ENCODE results near the gene P2RY12.
A peak's percentile ranks its signal among the peaks of the same experiment; 100 is the strongest.

The P2RY12 gene

DNA sequence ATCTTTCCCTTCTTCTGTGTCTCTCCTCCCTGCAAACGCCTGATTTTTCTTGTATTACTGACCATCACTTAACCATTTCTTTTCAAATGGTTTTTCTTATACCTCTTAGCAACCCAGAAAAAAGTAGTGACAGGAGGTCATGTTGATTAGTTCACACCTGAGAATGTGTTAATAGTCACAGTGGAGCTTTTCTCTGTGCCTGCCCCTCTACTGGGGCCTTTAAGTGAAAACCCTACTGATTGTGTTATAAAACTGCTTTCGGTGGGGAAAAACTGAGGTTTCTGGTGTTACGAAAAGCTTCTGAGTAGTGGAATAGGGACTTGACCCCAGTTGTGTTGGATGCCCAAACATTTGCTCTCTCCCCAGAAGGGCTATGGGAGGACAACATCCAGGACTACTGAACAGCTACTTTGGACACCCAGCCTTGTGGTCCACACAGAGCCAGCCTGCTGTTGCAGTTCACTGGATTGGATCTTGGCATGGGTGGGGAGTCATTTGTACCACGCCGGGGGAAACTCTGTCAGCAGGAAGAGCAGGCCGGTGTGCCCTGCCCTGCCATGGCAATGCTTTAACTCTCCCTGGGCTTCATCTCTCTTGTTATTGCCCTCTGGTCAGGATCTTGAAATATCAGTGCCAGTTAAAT is 78.3 kb downstream of the P2RY12 start:
- Histone ChIP-seq H3K27ac (ENCODE audit: low read depth, low read length) (no peak overlapping the region), H3K9me3 (ENCODE audit: control insufficient read depth in 5 of 5, low read length in 5 of 5) (no peaks in the 10 kb centered on the region), H3K9ac (ENCODE audit: low read length in 5 of 5) (no peak overlapping the region)

DNA sequence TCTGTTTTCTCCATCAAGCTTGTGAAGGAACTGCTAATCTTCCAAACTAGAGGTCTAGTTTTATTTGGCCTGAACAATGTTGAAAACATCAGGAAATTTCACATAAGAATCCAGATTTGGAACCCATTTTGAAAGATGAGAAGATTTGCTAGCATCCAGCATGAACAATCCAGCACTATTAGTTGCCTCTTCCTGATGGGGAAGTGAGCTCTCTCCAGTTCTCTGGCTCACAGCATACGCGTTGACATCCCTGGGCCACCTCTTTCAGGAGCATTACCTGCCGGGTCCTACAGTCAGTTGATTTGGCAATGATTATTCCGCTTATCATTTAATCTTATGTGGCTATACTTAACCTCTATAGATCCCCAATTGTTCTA is 78.8 kb downstream of the P2RY12 start:
- H3K4me3 ChIP-seq (ENCODE audit: low read depth in 1 of 5, low read length in 5 of 5): no peak overlapping the region
- H3K4me1 ChIP-seq (ENCODE audit: control insufficient read depth in 5 of 5, insufficient read depth in 5 of 5, low read length in 5 of 5): peaks cover 0 to 14% (median 10%) of the 10 kb centered on the region in 5 donors
- no peaks in the 10 kb centered on the region for H3K9me3 ChIP-seq (ENCODE audit: control insufficient read depth in 5 of 5, low read length in 5 of 5)

More for the DNA sequence above, 78.3 kb downstream of the P2RY12 start:
- no peaks in the 10 kb centered on the region for H3K27me3 ChIP-seq (ENCODE audit: control insufficient read depth in 5 of 5, insufficient read depth in 4 of 5, low read length in 5 of 5)
- peaks cover 0 to 14% (median 10%) of the 10 kb centered on the region in 5 donors for H3K4me1 ChIP-seq (ENCODE audit: control insufficient read depth in 5 of 5, insufficient read depth in 5 of 5, low read length in 5 of 5)
- no peak overlapping the region for H3K4me3 ChIP-seq (ENCODE audit: low read depth in 1 of 5, low read length in 5 of 5)
- H3K36me3 ChIP-seq (ENCODE audit: control insufficient read depth in 5 of 5, insufficient read depth in 5 of 5, low read length in 5 of 5): no peaks in the 10 kb centered on the region

DNA sequence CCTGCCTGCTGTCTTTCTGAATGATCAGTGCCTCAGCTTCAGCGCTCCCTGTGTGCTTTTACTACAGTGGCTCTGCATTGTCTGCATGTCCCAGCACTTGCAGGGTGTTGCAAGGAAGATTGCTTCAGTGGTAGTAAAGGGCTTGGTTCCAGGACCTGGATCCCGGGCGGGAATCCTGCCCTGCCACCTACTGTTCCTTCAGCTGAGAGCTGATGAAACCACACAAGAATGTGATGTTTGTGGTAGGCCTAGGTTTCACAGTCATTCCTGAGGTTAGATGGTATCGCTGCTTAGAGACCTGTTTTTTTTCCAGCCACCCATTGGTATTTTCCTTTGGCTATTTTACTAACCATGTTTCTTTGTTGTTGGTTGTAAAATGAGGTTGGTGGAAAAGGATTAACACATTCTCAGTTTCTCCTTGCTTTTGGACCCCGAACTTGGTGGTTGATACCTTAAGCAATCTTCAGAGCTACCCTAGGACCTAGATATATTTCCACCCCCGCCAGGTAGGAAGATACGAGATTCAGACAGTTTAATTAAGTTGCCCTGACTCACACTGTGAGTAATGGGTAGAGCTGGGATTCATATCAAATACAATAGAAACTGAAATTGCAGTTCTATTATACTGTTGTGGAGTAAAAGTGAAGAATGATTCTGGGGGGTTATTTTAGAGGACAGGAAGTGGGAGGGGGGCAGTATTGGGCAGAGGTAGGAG is 79.3 kb downstream of the P2RY12 start:
- Histone ChIP-seq H3K36me3 (ENCODE audit: control insufficient read depth in 5 of 5, insufficient read depth in 5 of 5, low read length in 5 of 5) (no peaks in the 10 kb centered on the region), H3K27ac (ENCODE audit: low read depth, low read length) (peak overlapping the region; percentile 49), H3K4me1 (ENCODE audit: control insufficient read depth in 5 of 5, insufficient read depth in 5 of 5, low read length in 5 of 5) (peaks cover 0 to 14% (median 10%) of the 10 kb centered on the region in 5 donors), H3K9ac (ENCODE audit: low read length in 5 of 5) (peak overlapping the region in 1 of 5 donors; percentile 8), H3K4me3 (ENCODE audit: low read depth in 1 of 5, low read length in 5 of 5) (peak overlapping the region in 1 of 5 donors; percentile 31), H3K27me3 (ENCODE audit: control insufficient read depth in 5 of 5, insufficient read depth in 4 of 5, low read length in 5 of 5) (no peaks in the 10 kb centered on the region), H3K9me3 (ENCODE audit: control insufficient read depth in 5 of 5, low read length in 5 of 5) (no peaks in the 10 kb centered on the region)

More for the DNA sequence above, 78.8 kb downstream of the P2RY12 start:
- Histone ChIP-seq H3K27ac (ENCODE audit: low read depth, low read length) (peak overlapping the region; percentile 49), H3K36me3 (ENCODE audit: control insufficient read depth in 5 of 5, insufficient read depth in 5 of 5, low read length in 5 of 5) (no peaks in the 10 kb centered on the region), H3K27me3 (ENCODE audit: control insufficient read depth in 5 of 5, insufficient read depth in 4 of 5, low read length in 5 of 5) (no peaks in the 10 kb centered on the region), H3K9ac (ENCODE audit: low read length in 5 of 5) (peak overlapping the region in 1 of 5 donors; percentile 8)

DNA sequence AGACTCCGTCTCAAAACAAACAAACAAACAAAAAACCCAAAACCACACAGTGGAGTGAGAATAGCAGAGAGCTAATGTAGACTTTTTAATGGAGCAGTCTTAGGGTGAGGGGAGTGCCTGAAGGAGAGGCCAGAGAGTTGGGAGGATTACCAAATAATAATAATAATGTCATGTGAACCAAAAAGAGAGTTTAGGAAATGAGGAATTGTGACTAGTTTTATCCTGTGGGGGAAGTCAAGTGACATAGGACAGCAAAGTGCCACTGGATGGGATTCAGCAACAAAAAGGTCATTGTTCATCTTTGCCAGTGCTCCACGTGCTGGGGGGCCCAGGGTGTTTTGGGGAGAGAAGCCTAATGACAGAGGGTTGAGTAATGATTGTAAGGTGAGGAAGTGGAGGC is 80.8 kb downstream of the P2RY12 start:
- Histone ChIP-seq H3K9ac (ENCODE audit: low read length in 5 of 5) (no peak overlapping the region), H3K27me3 (ENCODE audit: control insufficient read depth in 5 of 5, insufficient read depth in 4 of 5, low read length in 5 of 5) (no peaks in the 10 kb centered on the region), H3K27ac (ENCODE audit: low read depth, low read length) (no peak overlapping the region), H3K9me3 (ENCODE audit: control insufficient read depth in 5 of 5, low read length in 5 of 5) (no peaks in the 10 kb centered on the region), H3K36me3 (ENCODE audit: control insufficient read depth in 5 of 5, insufficient read depth in 5 of 5, low read length in 5 of 5) (no peaks in the 10 kb centered on the region), H3K4me3 (ENCODE audit: low read depth in 1 of 5, low read length in 5 of 5) (no peak overlapping the region), H3K4me1 (ENCODE audit: control insufficient read depth in 5 of 5, insufficient read depth in 5 of 5, low read length in 5 of 5) (peaks cover 0 to 14% (median 10%) of the 10 kb centered on the region in 5 donors)

DNA sequence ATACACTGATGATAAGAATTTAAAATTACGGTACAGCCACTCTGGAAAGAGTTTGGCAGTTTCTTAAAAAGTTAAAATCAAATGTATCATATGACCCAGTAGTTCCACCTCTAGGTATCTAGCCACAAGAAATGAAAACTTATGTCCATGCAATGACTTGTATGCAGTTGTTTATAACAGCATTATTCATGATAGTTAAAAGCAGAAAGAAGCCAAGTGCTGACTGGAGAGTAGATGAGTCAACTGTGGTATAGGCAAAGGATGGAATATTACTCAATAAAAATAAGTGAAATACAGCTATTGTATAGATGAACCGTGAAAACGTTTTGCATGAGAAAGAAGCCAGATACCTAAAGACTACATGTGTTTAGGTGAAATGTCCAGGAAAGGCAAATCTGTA is 82.8 kb downstream of the P2RY12 start:
- no peak overlapping the region for H3K27ac ChIP-seq (ENCODE audit: low read depth, low read length)
- H3K36me3 ChIP-seq (ENCODE audit: control insufficient read depth in 5 of 5, insufficient read depth in 5 of 5, low read length in 5 of 5): no peaks in the 10 kb centered on the region
- H3K4me3 ChIP-seq (ENCODE audit: low read depth in 1 of 5, low read length in 5 of 5): no peak overlapping the region
- peaks cover 0 to 14% (median 10%) of the 10 kb centered on the region in 5 donors for H3K4me1 ChIP-seq (ENCODE audit: control insufficient read depth in 5 of 5, insufficient read depth in 5 of 5, low read length in 5 of 5)
- no peaks in the 10 kb centered on the region for H3K9me3 ChIP-seq (ENCODE audit: control insufficient read depth in 5 of 5, low read length in 5 of 5)
- no peak overlapping the region for H3K9ac ChIP-seq (ENCODE audit: low read length in 5 of 5)
- H3K27me3 ChIP-seq (ENCODE audit: control insufficient read depth in 5 of 5, insufficient read depth in 4 of 5, low read length in 5 of 5): no peaks in the 10 kb centered on the region

DNA sequence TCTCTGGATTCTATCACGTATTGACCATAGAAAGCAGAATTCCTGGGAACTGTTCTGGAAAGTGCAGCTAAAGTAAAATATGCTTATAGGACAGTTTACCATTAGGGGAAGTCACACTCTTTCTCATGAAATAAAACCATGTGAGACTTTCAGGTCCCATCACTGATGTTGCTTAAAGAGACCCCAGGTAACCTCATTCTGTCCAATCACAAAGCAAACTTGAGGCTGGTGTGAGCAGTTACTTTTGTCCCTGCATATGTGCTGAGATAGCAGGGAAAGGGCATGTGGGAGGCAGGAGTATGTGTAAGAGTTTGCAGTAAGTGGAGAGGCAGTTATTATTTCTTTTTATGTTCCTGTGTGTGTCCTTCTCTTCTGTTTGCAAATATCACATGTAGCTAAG is 84.0 kb downstream of the P2RY12 start:
- Histone ChIP-seq H3K4me3 (ENCODE audit: low read depth in 1 of 5, low read length in 5 of 5) (no peak overlapping the region), H3K9me3 (ENCODE audit: control insufficient read depth in 5 of 5, low read length in 5 of 5) (no peaks in the 10 kb centered on the region)

DNA sequence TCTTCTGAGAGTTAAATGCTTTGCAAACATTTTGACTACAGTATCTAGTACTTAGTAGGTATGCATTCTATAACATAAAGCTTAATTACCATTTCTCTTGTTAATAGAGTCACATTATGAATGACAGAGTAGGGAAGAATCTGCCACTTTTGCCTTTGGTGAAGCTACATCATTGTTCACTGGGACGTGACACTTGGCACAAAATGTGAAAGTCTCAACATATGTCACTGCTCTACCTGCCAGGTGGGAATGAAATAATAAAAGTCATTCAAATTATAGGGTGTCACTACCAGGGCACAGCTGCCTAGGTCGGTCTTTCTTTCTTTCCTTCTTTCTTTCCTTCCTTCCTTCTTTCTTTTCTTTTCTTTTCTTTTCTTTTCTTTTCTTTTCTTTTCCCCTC is 85.5 kb downstream of the P2RY12 start:
- no peaks in the 10 kb centered on the region for H3K9me3 ChIP-seq (ENCODE audit: control insufficient read depth in 5 of 5, low read length in 5 of 5)
- H3K4me3 ChIP-seq (ENCODE audit: low read depth in 1 of 5, low read length in 5 of 5): no peak overlapping the region
- no peaks in the 10 kb centered on the region for H3K4me1 ChIP-seq (ENCODE audit: control insufficient read depth in 5 of 5, insufficient read depth in 5 of 5, low read length in 5 of 5)
- H3K27me3 ChIP-seq (ENCODE audit: control insufficient read depth in 5 of 5, insufficient read depth in 4 of 5, low read length in 5 of 5): no peaks in the 10 kb centered on the region
- H3K27ac ChIP-seq (ENCODE audit: low read depth, low read length): no peak overlapping the region
- H3K36me3 ChIP-seq (ENCODE audit: control insufficient read depth in 5 of 5, insufficient read depth in 5 of 5, low read length in 5 of 5): no peaks in the 10 kb centered on the region
- no peak overlapping the region for H3K9ac ChIP-seq (ENCODE audit: low read length in 5 of 5)

More for the DNA sequence above, 84.0 kb downstream of the P2RY12 start:
- no peaks in the 10 kb centered on the region for H3K36me3 ChIP-seq (ENCODE audit: control insufficient read depth in 5 of 5, insufficient read depth in 5 of 5, low read length in 5 of 5)
- no peaks in the 10 kb centered on the region for H3K27me3 ChIP-seq (ENCODE audit: control insufficient read depth in 5 of 5, insufficient read depth in 4 of 5, low read length in 5 of 5)
- no peak overlapping the region for H3K9ac ChIP-seq (ENCODE audit: low read length in 5 of 5)
- peaks cover 0 to 11% (median 8%) of the 10 kb centered on the region in 5 donors for H3K4me1 ChIP-seq (ENCODE audit: control insufficient read depth in 5 of 5, insufficient read depth in 5 of 5, low read length in 5 of 5)
- H3K27ac ChIP-seq (ENCODE audit: low read depth, low read length): no peak overlapping the region

DNA sequence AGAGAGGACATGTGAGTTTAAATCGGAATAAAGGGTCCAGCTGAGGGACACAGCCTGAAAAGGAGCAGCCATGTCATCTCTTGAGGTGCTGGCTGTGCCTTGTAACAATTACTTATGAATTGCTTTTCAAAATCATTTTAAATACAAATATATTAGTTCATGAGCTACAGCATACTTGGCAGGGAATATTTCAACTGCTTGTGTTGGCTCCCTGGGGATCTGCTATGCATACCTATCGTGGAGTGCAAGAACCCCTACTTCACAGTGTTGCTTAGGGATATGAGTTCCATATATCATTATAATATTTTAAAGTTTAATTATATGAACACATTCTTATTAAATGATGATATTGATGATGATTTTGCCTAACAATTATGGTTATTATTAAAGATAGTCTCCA is 87.1 kb downstream of the P2RY12 start:
- H3K4me1 ChIP-seq (ENCODE audit: control insufficient read depth in 5 of 5, insufficient read depth in 5 of 5, low read length in 5 of 5): no peaks in the 10 kb centered on the region
- H3K9me3 ChIP-seq (ENCODE audit: control insufficient read depth in 5 of 5, low read length in 5 of 5): no peaks in the 10 kb centered on the region
- H3K36me3 ChIP-seq (ENCODE audit: control insufficient read depth in 5 of 5, insufficient read depth in 5 of 5, low read length in 5 of 5): no peaks in the 10 kb centered on the region
- no peak overlapping the region for H3K9ac ChIP-seq (ENCODE audit: low read length in 5 of 5)
- H3K27ac ChIP-seq (ENCODE audit: low read depth, low read length): no peak overlapping the region
- no peaks in the 10 kb centered on the region for H3K27me3 ChIP-seq (ENCODE audit: control insufficient read depth in 5 of 5, insufficient read depth in 4 of 5, low read length in 5 of 5)
- H3K4me3 ChIP-seq (ENCODE audit: low read depth in 1 of 5, low read length in 5 of 5): no peak overlapping the region

DNA sequence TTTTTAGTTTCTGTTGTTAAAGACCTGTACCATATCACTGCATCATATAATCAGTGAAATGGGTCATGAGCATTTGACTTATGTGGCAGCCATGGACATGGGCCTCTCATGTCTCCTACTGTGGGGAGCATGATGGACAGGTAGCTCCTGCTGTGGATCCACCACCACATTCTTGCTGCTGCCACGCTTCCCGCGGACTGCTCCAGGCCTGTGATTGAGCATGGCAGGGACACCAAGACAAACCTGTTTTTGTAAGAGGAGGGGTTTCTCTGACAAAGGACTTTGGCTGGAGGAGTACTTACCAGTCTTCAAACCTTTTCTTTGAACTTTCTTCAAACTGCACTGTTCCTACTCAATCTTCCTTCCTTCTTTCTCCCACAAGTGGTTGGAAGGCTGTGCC is 88.3 kb downstream of the P2RY12 start:
- Histone ChIP-seq H3K36me3 (ENCODE audit: control insufficient read depth in 5 of 5, insufficient read depth in 5 of 5, low read length in 5 of 5) (no peaks in the 10 kb centered on the region), H3K9ac (ENCODE audit: low read length in 5 of 5) (no peak overlapping the region), H3K4me3 (ENCODE audit: low read depth in 1 of 5, low read length in 5 of 5) (no peak overlapping the region), H3K9me3 (ENCODE audit: control insufficient read depth in 5 of 5, low read length in 5 of 5) (no peaks in the 10 kb centered on the region), H3K27ac (ENCODE audit: low read depth, low read length) (no peak overlapping the region), H3K27me3 (ENCODE audit: control insufficient read depth in 5 of 5, insufficient read depth in 4 of 5, low read length in 5 of 5) (no peaks in the 10 kb centered on the region), H3K4me1 (ENCODE audit: control insufficient read depth in 5 of 5, insufficient read depth in 5 of 5, low read length in 5 of 5) (no peaks in the 10 kb centered on the region)

DNA sequence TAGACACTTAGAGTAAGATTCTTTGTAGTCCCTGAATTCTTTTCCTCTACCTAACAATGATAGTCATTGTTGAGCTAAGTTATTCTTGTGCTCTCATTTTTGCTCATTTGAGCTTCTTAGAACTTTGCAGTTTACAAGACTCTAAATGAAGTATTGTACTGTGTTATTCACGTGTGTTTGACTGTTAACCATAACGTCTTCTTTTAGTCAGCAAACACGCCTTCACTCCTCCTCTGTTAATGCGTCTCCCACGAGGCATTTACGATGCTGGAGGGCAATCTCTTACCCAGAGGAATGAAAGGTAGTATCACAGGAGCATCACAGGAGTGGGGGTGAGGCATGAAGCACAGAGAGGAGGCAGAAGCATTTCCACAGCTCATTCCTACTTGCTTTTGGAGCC is 91.4 kb downstream of the P2RY12 start:
- no peaks in the 10 kb centered on the region for H3K4me1 ChIP-seq (ENCODE audit: control insufficient read depth in 5 of 5, insufficient read depth in 5 of 5, low read length in 5 of 5)
- no peak overlapping the region for H3K4me3 ChIP-seq (ENCODE audit: low read depth in 1 of 5, low read length in 5 of 5)
- no peak overlapping the region for H3K9ac ChIP-seq (ENCODE audit: low read length in 5 of 5)
- no peak overlapping the region for H3K27ac ChIP-seq (ENCODE audit: low read depth, low read length)
- no peaks in the 10 kb centered on the region for H3K27me3 ChIP-seq (ENCODE audit: control insufficient read depth in 5 of 5, insufficient read depth in 4 of 5, low read length in 5 of 5)
- H3K9me3 ChIP-seq (ENCODE audit: control insufficient read depth in 5 of 5, low read length in 5 of 5): no peaks in the 10 kb centered on the region
- H3K36me3 ChIP-seq (ENCODE audit: control insufficient read depth in 5 of 5, insufficient read depth in 5 of 5, low read length in 5 of 5): no peaks in the 10 kb centered on the region
